Stimulated activated CD8-positive, alpha-beta memory T cell treated with anti-CD3 and anti-CD28 coated beads, Interleukin-12 subunit alpha, Interleukin-12 subunit beta, amount 100 ng/mL, for 4 hours (primary cell): ENCODE measurements around the gene C1QTNF1.

ENCODE experiments used
- DNase-seq: peaks from one replicate; pipeline ENCODE4 v3.0.0-alpha.2; 2020; ENCODE audit warnings: low read depth

Gene C1QTNF1

GRCh38 chr17:79039886-79040285, 15.9 kb downstream of the C1QTNF1 start:
- DNase-seq, result no peak

- DNase-seq, result no peak
These were observed 17.1 kb downstream of the C1QTNF1 start for GRCh38 chr17:79041041-79041570.

- no peak for DNase-seq
These were observed 17.9 kb downstream of the C1QTNF1 start for GRCh38 chr17:79041723-79042420.

GRCh38 chr17:79042421-79043190, 18.6 kb downstream of the C1QTNF1 start:
- DNase-seq, result peak; percentile 44

- DNase-seq, result no peak
These were observed 19.4 kb downstream of the C1QTNF1 start for GRCh38 chr17:79043191-79043930.

- DNase-seq, result no peak
These were observed 20.0 kb downstream of the C1QTNF1 start for GRCh38 chr17:79043931-79044320.

GRCh38 chr17:79044462-79044861, 20.5 kb downstream of the C1QTNF1 start:
- no peak for DNase-seq

- no peak for DNase-seq
These were observed 21.2 kb downstream of the C1QTNF1 start for GRCh38 chr17:79045001-79045729.

- peak; percentile 25 for DNase-seq
These were observed 21.9 kb downstream of the C1QTNF1 start for GRCh38 chr17:79045842-79046196.

- no peak for DNase-seq
These were observed 22.4 kb downstream of the C1QTNF1 start for GRCh38 chr17:79046197-79046915.

- no peak for DNase-seq
These were observed 22.9 kb downstream of the C1QTNF1 start for GRCh38 chr17:79046916-79047280.

- no peak for DNase-seq
These were observed 23.4 kb downstream of the C1QTNF1 start for GRCh38 chr17:79047291-79047920.

- no peak for DNase-seq
These were observed 24.2 kb downstream of the C1QTNF1 start for GRCh38 chr17:79047923-79048825.

GRCh38 chr17:79048826-79049755, 25.1 kb downstream of the C1QTNF1 start:
- no peak for DNase-seq

- DNase-seq, result no peak
These were observed 25.9 kb downstream of the C1QTNF1 start for GRCh38 chr17:79049821-79050220.

GRCh38 chr17:79050551-79050950, 26.6 kb downstream of the C1QTNF1 start:
- no peak for DNase-seq

GRCh38 chr17:79051306-79051705, 27.3 kb downstream of the C1QTNF1 start:
- no peak for DNase-seq

- DNase-seq, result no peak
These were observed 28.2 kb downstream of the C1QTNF1 start for GRCh38 chr17:79052131-79052530.
